HEK293T (cell line): Measurements from ENCODE around the gene SPEM3.

ENCODE experiments used
- CTCF ChIA-PET: fragments of 350-600 bp; formaldehyde crosslinking; extraction: SDS; loops from one replicate; lab custom pipeline; 2021; ENCODE audit warnings: antibody characterized with exemption, inconsistent platforms; lab: Yijun Ruan, JAX
- POLR2A ChIA-PET: fragments of 350-600 bp; formaldehyde crosslinking; extraction: SDS; loops from one replicate; lab custom pipeline; 2020; ENCODE audit warnings: antibody characterized with exemption, inconsistent platforms; lab: Yijun Ruan, JAX
- DNase-seq: peaks from one replicate; pipeline ENCODE4 v3.0.0; 2012; ENCODE audit warnings: mixed read lengths; ENCODE audit errors: extremely low spot score
- ARNT ChIP-seq: fragments of 450-650 bp; IDR thresholded peaks from 2 replicates; pipeline ENCODE4 v1.6.1; 2017; ENCODE audit warnings: mild to moderate bottlenecking
- BHLHE40 ChIP-seq: fragments of 450-650 bp; IDR thresholded peaks from 2 replicates; pipeline ENCODE4 v1.6.1; 2016; ENCODE audit warnings: mild to moderate bottlenecking, moderate library complexity, borderline replicate concordance
- CTBP1 ChIP-seq: fragments of 450-650 bp; IDR thresholded peaks from 2 replicates; pipeline ENCODE4 v1.6.1; 2016; ENCODE audit warnings: borderline replicate concordance
- ELF4 ChIP-seq: fragments of 450-650 bp; IDR thresholded peaks from 2 replicates; pipeline ENCODE4 v1.6.1; 2017; ENCODE audit warnings: antibody characterized with exemption
- FOXA1 ChIP-seq: fragments of 450-650 bp; IDR thresholded peaks from 2 replicates; pipeline ENCODE4 v1.6.1; 2016; ENCODE audit warnings: mild to moderate bottlenecking
- FOXK2 ChIP-seq: fragments of 450-650 bp; IDR thresholded peaks from 2 replicates; pipeline ENCODE4 v1.6.1; 2016; ENCODE audit warnings: mild to moderate bottlenecking
- FOXM1 ChIP-seq: fragments of 450-650 bp; IDR thresholded peaks from 2 replicates; pipeline ENCODE4 v1.6.1; 2017; ENCODE audit warnings: mild to moderate bottlenecking, borderline replicate concordance
- HDGF ChIP-seq: fragments of 450-650 bp; IDR thresholded peaks from 2 replicates; pipeline ENCODE4 v1.6.1; 2017; ENCODE audit warnings: antibody characterized with exemption, borderline replicate concordance
- L3MBTL2 ChIP-seq: fragments of 450-650 bp; conservative IDR thresholded peaks from 2 replicates; pipeline ENCODE4 v1.6.1; 2016; ENCODE audit warnings: mild to moderate bottlenecking
- LEF1 ChIP-seq: fragments of 450-650 bp; IDR thresholded peaks from 2 replicates; pipeline ENCODE4 v1.6.1; 2017; ENCODE audit warnings: mild to moderate bottlenecking, borderline replicate concordance
- NFRKB ChIP-seq: fragments of 450-650 bp; IDR thresholded peaks from 2 replicates; pipeline ENCODE4 v1.6.1; 2016; ENCODE audit warnings: mild to moderate bottlenecking, moderate library complexity
- PKNOX1 ChIP-seq: fragments of 450-650 bp; IDR thresholded peaks from 2 replicates; pipeline ENCODE4 v1.6.1; 2016
- SP1 ChIP-seq: fragments of 450-650 bp; IDR thresholded peaks from 2 replicates; pipeline ENCODE4 v1.6.1; 2017
- SUZ12 ChIP-seq: fragments of 450-650 bp; IDR thresholded peaks from 2 replicates; pipeline ENCODE4 v1.6.1; 2016; ENCODE audit warnings: mild to moderate bottlenecking
- TARDBP ChIP-seq: fragments of 450-650 bp; IDR thresholded peaks from 2 replicates; pipeline ENCODE4 v1.6.1; 2016
- ZNF384 ChIP-seq: fragments of 450-650 bp; IDR thresholded peaks from 2 replicates; pipeline ENCODE4 v1.6.1; 2016

Gene SPEM3

GRCh38 chr17:7438656-7439460, 10.2 kb downstream of the SPEM3 start:
- ChIA-PET POLR2A (interaction anchor here (1.2 to 7.5 kb wide), 3 partner anchors 39 to 111 kb away, joined by 3 to 55 read pairs (median 24); partner anchors contain the start of genes POLR2A, SLC35G6 and ZBTB4), CTCF (interaction anchor here (0.6 to 1.9 kb wide), 3 partner anchors 83 to 122 kb away, joined by 4 to 7 read pairs (median 4); partner anchors contain the start of gene SENP3)
- TF ChIP-seq FOXA1 (no peak), L3MBTL2 (no peak), ARNT (no peak), FOXK2 (no peak), SUZ12 (no peak), BHLHE40 (no peak), ELF4 (no peak), LEF1 (no peak), NFRKB (no peak), ZNF384 (no peak), TARDBP (no peak)
- no peak for DNase-seq

GRCh38 chr17:7439462-7440112, 10.9 kb downstream of the SPEM3 start, which contains the start of gene FGF11:
Gene FGF11 (plus strand): TSS chr17:7439512. CDS start chr17:7439621, 109 bp downstream.
- POLR2A ChIA-PET = interaction anchor here (2.2 to 7.5 kb wide), 4 partner anchors 36 to 121 kb away, joined by 7 to 55 read pairs (median 24); partner anchors contain the start of genes POLR2A, SLC35G6, TMEM256 and ZBTB4
- CTCF ChIA-PET = interaction anchor here (0.6 to 1.0 kb wide), 2 partner anchors 83 to 121 kb away, joined by 4 read pairs; no protein-coding TSS in a partner anchor
- TF ChIP-seq FOXA1 (no peak), ARNT (no peak), ZNF384 (no peak), BHLHE40 (no peak), FOXK2 (no peak), SP1 (no peak), TARDBP (no peak), ELF4 (no peak), CTBP1 (no peak), HDGF (no peak), NFRKB (no peak), PKNOX1 (no peak), L3MBTL2 (no peak), SUZ12 (no peak), FOXM1 (no peak), LEF1 (no peak)
- DNase-seq = no peak

DNA sequence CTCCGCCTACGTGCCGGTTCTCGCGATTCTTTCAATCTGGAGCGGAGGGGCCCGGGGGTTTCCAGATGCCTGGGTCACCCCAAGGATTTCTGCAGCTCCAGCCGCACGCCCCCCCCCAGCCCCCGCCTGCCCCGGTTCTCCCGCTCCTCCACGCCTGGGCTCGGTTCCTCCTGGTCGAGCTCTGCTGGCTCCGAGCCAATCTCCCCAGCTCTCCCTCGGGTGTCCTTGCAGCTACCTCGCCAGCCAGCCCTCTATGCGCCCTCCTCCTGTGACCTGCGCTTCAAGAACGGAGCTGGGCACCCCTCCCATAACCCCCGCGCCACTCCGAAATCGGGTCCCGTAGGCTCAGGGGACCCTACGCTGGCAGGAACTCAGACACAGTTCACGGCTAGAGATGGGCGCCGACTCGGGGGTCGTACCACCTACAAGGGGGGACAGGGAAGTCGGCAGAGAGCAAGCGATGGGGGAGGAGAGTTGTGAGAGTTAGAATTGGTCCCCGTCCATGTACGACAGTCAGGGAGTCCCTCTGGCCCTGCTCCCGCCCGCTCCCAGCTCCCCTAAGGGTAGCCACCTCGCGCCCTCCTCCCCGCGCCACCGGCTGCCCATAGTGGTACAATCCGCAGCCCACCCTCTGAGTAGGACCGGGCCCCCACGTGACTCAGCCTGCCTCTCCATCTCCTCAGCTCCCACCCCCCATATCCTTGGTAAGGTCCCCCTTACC, 11.6 kb downstream of the SPEM3 start:
- peak; percentile 58 for DNase-seq
- POLR2A ChIA-PET = interaction anchor here (1.0 to 7.5 kb wide), 10 partner anchors 10 to 133 kb away, joined by 3 to 55 read pairs (median 6); partner anchors contain the start of genes POLR2A, SLC35G6, TMEM256 and ZBTB4
- CTCF ChIA-PET = interaction anchor here (0.9 to 1.0 kb wide), 2 partner anchors 84 to 85 kb away, joined by 3 to 4 read pairs; no protein-coding TSS in a partner anchor
- peak; percentile 26; the same call in 1 of the 2 replicates for TF ChIP-seq FOXM1
- peak; percentile 16 for TF ChIP-seq L3MBTL2
- no peak; the same call in 1 of the 2 replicates for TF ChIP-seq LEF1
- TF ChIP-seq FOXK2 = no peak

- TF ChIP-seq PKNOX1 = peak; percentile 43; the same call in 1 of the 2 replicates
- TF ChIP-seq HDGF = no peak
- peak; percentile 25 for DNase-seq
- ChIA-PET POLR2A (interaction anchor here (0.6 to 7.5 kb wide), 16 partner anchors 11 to 133 kb away, joined by 3 to 55 read pairs (median 4); partner anchors contain the start of genes POLR2A, SLC35G6, TMEM256 and TMEM95), CTCF (interaction anchor here (0.9 kb wide), 1 partner anchor 85 kb away, joined by 3 read pairs; no protein-coding TSS in a partner anchor)
Observed at GRCh38 chr17:7440834-7441195, 12.2 kb downstream of the SPEM3 start.

GRCh38 chr17:7441266-7441665, 12.6 kb downstream of the SPEM3 start:
- DNase-seq = no peak
- CTCF ChIA-PET = interaction anchor here (0.9 kb wide), 1 partner anchor 86 kb away, joined by 3 read pairs; no protein-coding TSS in a partner anchor

More at GRCh38 chr17:7441266-7441665, 12.6 kb downstream of the SPEM3 start:
- TF ChIP-seq ELF4 (no peak), FOXM1 (no peak), LEF1 (no peak), BHLHE40 (no peak), SP1 (no peak)
- POLR2A ChIA-PET = interaction anchor here (0.6 to 7.5 kb wide), 16 partner anchors 11 to 132 kb away, joined by 3 to 55 read pairs (median 4); partner anchors contain the start of genes POLR2A, SLC35G6, TMEM256 and TMEM95
